HG03196 (cell line): Measurements from ENCODE around the gene MRPL38.
A peak's percentile ranks its signal among the peaks of the same experiment; 100 is the strongest.
"Not testable (repeated sequence)": the region's sequence is repeated elsewhere in the genome, so short reads cannot be mapped to it uniquely, and the experiment has no call there.

Experiments
- ATAC-seq: cut with Tn5 transposase; IDR thresholded peaks from one replicate; pipeline ENCODE4 v1.9.1; 2021; ENCODE audit not compliant: unreplicated experiment

MRPL38 gene

GRCh38 chr17:75897160-75898019 is 7.3 kb downstream of the MRPL38 start:
- no peak for ATAC-seq

- peak; percentile 42 for ATAC-seq
Measured at GRCh38 chr17:75896415-75897159, 8.1 kb downstream of the MRPL38 start, which contains the start of gene TRIM65. Gene TRIM65, minus strand, starts transcription at chr17:75896951. Its CDS starts 14 bp downstream, at chr17:75896937.

- ATAC-seq = no peak
Measured at GRCh38 chr17:75895370-75896155, 9.1 kb downstream of the MRPL38 start.

- no peak for ATAC-seq
Measured at GRCh38 chr17:75894049-75894733, 10.5 kb downstream of the MRPL38 start.

- no peak for ATAC-seq
Measured at GRCh38 chr17:75893305-75894048, 11.2 kb downstream of the MRPL38 start.

- no peak for ATAC-seq
Measured at GRCh38 chr17:75892556-75893224, 12.0 kb downstream of the MRPL38 start.

GRCh38 chr17:75891605-75892555 is 12.8 kb downstream of the MRPL38 start:
- no peak for ATAC-seq

- ATAC-seq = no peak
Measured at GRCh38 chr17:75891022-75891604, 13.6 kb downstream of the MRPL38 start.

GRCh38 chr17:75889454-75889853 is 15.2 kb downstream of the MRPL38 start:
- no peak for ATAC-seq

- ATAC-seq = no peak
Measured at GRCh38 chr17:75888484-75888883, 16.2 kb downstream of the MRPL38 start.

- not testable (repeated sequence) for ATAC-seq
Measured at GRCh38 chr17:75885860-75886259, 18.8 kb downstream of the MRPL38 start.

GRCh38 chr17:75885431-75885830 is 19.3 kb downstream of the MRPL38 start:
- ATAC-seq = no peak

- ATAC-seq = no peak
Measured at GRCh38 chr17:75881678-75882454, 22.8 kb downstream of the MRPL38 start.

- ATAC-seq = no peak
Measured at GRCh38 chr17:75880266-75880665, 24.4 kb downstream of the MRPL38 start.

GRCh38 chr17:75878174-75878998 is 26.3 kb downstream of the MRPL38 start, which contains the start of gene TRIM47:
Gene TRIM47, minus strand, starts transcription at chr17:75878581. Its CDS starts 33 bp downstream, at chr17:75878548.
- no peak for ATAC-seq

GRCh38 chr17:75877752-75878173 is 26.9 kb downstream of the MRPL38 start:
- ATAC-seq = no peak
